SK-N-SH treated with all-trans-retinoic acid at 6 μM for 48 hours (cell line): ENCODE results near the gene SEC23IP.

Source experiments
- ATAC-seq: fragments of 200-7000 bp; cut with Tn5 transposase; 3 replicates; pipeline ENCODE4 v1.9.1; 2020; ENCODE audit warnings: mild to moderate bottlenecking, moderate library complexity
- ARNTL ChIP-seq: fragments of 450-650 bp; formaldehyde crosslinking; IDR thresholded peaks from 2 replicates; pipeline ENCODE4 v1.5.0; 2020; ENCODE audit warnings: low read depth, mild to moderate bottlenecking, moderate library complexity, borderline replicate concordance
- BACH2 ChIP-seq: fragments of 250-450 bp; sonication (Bioruptor Pico); IDR thresholded peaks from 2 replicates; pipeline ENCODE4 v1.9.0; 2021; ENCODE audit warnings: mild to moderate bottlenecking, borderline replicate concordance
- CSDC2 ChIP-seq: fragments of 250-450 bp; sonication (Bioruptor Pico); IDR thresholded peaks from 2 replicates; pipeline ENCODE4 v1.5.0; 2020; ENCODE audit warnings: mild to moderate bottlenecking, moderate library complexity
- ESRRG ChIP-seq: fragments of 250-450 bp; sonication (Bioruptor Pico); IDR thresholded peaks from 2 replicates; pipeline ENCODE4 v1.6.1; 2021; ENCODE audit warnings: mild to moderate bottlenecking
- GLIS3 ChIP-seq: fragments of 250-450 bp; sonication (Bioruptor Pico); IDR thresholded peaks from 2 replicates; pipeline ENCODE4 v1.5.0; 2020; ENCODE audit warnings: mild to moderate bottlenecking, moderate library complexity
- OSR1 ChIP-seq: fragments of 250-450 bp; sonication (Bioruptor Pico); IDR thresholded peaks from 2 replicates; pipeline ENCODE4 v1.8.0; 2022; ENCODE audit warnings: moderate library complexity, mild to moderate bottlenecking, inconsistent platforms
- PPARA ChIP-seq: fragments of 250-450 bp; sonication (Bioruptor Pico); IDR thresholded peaks from 2 replicates; pipeline ENCODE4 v1.5.0; 2020; ENCODE audit warnings: mild to moderate bottlenecking, borderline replicate concordance
- RARB ChIP-seq: fragments of 250-450 bp; sonication (Bioruptor Pico); IDR thresholded peaks from 2 replicates; pipeline ENCODE4 v1.8.0; 2021; ENCODE audit warnings: mild to moderate bottlenecking, moderate library complexity
- SNAI2 ChIP-seq: fragments of 250-450 bp; sonication (Bioruptor Pico); IDR thresholded peaks from 2 replicates; pipeline ENCODE4 v1.5.0; 2020; ENCODE audit warnings: mild to moderate bottlenecking, moderate library complexity
- TOX ChIP-seq: fragments of 250-450 bp; sonication (Bioruptor Pico); IDR thresholded peaks from 2 replicates; pipeline ENCODE4 v1.8.0; 2021; ENCODE audit warnings: mild to moderate bottlenecking, moderate library complexity, borderline replicate concordance
- ZC3H10 ChIP-seq: fragments of 250-450 bp; sonication (Bioruptor Pico); IDR thresholded peaks from 2 replicates; pipeline ENCODE4 v1.5.1; 2021; ENCODE audit warnings: mild to moderate bottlenecking, moderate library complexity
- ZFP3 ChIP-seq: fragments of 250-450 bp; sonication (Bioruptor Pico); IDR thresholded peaks from 2 replicates; pipeline ENCODE4 v1.5.0; 2020; ENCODE audit warnings: mild to moderate bottlenecking, moderate library complexity
- ZNF565 ChIP-seq: fragments of 450-650 bp; formaldehyde crosslinking; conservative IDR thresholded peaks from 2 replicates; pipeline ENCODE4 v1.5.0; 2020; ENCODE audit warnings: low read depth, mild to moderate bottlenecking, moderate library complexity
- ZNF70 ChIP-seq: fragments of 450-650 bp; formaldehyde crosslinking; IDR thresholded peaks from 2 replicates; pipeline ENCODE4 v1.5.0; 2020; ENCODE audit warnings: mild to moderate bottlenecking, moderate library complexity
- ZNF8 ChIP-seq: fragments of 450-650 bp; formaldehyde crosslinking; IDR thresholded peaks from 2 replicates; pipeline ENCODE4 v1.5.0; 2020; ENCODE audit warnings: mild to moderate bottlenecking, moderate library complexity
- TF ChIP-seq, protein P1 (sequence below): fragments of 250-450 bp; sonication (Bioruptor Pico); IDR thresholded peaks from 2 replicates; pipeline ENCODE4 v1.5.0; 2020; ENCODE audit warnings: mild to moderate bottlenecking, moderate library complexity
- TF ChIP-seq, protein P2 (sequence below): fragments of 250-450 bp; sonication (Bioruptor Pico); IDR thresholded peaks from 2 replicates; pipeline ENCODE4 v1.5.1; 2020; ENCODE audit warnings: low read depth, mild to moderate bottlenecking, moderate library complexity
- TF ChIP-seq, protein P3 (sequence below): fragments of 250-450 bp; sonication (Bioruptor Pico); IDR thresholded peaks from 2 replicates; pipeline ENCODE4 v1.5.1; 2021; ENCODE audit warnings: mild to moderate bottlenecking, moderate library complexity
- TF ChIP-seq, protein P4 (sequence below): fragments of 250-450 bp; sonication (Bioruptor Pico); IDR thresholded peaks from 2 replicates; pipeline ENCODE4 v1.8.0; 2021; ENCODE audit warnings: low read depth, mild to moderate bottlenecking, moderate library complexity, borderline replicate concordance
- TF ChIP-seq, protein P5 (sequence below): fragments of 250-450 bp; sonication (Bioruptor Pico); IDR thresholded peaks from 2 replicates; pipeline ENCODE4 v1.8.0; 2020; ENCODE audit warnings: mild to moderate bottlenecking, moderate library complexity, borderline replicate concordance

The SEC23IP gene

DNA sequence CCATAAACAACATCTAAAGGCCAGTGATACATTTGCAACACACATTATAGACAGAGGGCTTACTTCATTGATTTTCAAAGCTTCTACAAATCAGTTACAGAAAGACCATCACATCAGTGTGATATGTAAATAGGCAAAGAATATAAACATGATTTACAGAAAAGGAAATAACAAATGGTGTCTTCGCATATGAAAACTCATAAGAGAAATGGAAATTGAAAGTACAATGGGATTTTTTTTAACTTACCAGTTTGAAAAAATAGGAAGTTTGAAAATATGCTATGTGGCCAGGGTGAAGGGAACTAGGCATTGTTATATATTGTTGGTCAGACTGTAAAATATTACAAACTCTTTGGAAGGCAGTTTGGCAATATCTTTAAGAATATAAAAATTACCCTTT, 27.3 kb downstream of the SEC23IP start (continued):
- TF ChIP-seq, protein P1, sequence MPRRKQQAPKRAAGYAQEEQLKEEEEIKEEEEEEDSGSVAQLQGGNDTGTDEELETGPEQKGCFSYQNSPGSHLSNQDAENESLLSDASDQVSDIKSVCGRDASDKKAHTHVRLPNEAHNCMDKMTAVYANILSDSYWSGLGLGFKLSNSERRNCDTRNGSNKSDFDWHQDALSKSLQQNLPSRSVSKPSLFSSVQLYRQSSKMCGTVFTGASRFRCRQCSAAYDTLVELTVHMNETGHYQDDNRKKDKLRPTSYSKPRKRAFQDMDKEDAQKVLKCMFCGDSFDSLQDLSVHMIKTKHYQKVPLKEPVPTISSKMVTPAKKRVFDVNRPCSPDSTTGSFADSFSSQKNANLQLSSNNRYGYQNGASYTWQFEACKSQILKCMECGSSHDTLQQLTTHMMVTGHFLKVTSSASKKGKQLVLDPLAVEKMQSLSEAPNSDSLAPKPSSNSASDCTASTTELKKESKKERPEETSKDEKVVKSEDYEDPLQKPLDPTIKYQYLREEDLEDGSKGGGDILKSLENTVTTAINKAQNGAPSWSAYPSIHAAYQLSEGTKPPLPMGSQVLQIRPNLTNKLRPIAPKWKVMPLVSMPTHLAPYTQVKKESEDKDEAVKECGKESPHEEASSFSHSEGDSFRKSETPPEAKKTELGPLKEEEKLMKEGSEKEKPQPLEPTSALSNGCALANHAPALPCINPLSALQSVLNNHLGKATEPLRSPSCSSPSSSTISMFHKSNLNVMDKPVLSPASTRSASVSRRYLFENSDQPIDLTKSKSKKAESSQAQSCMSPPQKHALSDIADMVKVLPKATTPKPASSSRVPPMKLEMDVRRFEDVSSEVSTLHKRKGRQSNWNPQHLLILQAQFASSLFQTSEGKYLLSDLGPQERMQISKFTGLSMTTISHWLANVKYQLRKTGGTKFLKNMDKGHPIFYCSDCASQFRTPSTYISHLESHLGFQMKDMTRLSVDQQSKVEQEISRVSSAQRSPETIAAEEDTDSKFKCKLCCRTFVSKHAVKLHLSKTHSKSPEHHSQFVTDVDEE = no peak
- TF ChIP-seq OSR1 (CRISPR knock-in tag) (no peak), ZFP3 (CRISPR knock-in tag) (no peak), ESRRG (CRISPR knock-in tag) (no peak), CSDC2 (CRISPR knock-in tag) (no peak)

DNA sequence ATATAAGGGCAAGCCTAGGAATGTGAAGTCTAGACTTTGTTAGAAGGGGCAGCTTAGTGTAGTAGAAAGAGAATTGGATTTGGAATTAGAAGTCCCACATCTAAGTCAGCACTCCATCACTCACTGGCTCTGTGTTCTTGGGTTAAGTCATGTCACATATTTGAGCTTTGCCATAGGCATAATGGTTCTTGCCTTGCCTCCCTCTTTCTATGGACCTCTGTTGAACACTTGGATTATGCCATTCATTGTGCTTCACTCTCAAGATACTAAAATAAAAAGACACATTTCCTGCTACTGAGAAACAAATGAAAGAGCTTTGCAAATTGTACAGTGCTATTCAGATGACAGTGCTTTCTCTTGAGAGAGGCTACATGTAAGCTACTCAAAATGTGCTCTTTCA, 35.9 kb downstream of the SEC23IP start:
- no peak for ATAC-seq

DNA sequence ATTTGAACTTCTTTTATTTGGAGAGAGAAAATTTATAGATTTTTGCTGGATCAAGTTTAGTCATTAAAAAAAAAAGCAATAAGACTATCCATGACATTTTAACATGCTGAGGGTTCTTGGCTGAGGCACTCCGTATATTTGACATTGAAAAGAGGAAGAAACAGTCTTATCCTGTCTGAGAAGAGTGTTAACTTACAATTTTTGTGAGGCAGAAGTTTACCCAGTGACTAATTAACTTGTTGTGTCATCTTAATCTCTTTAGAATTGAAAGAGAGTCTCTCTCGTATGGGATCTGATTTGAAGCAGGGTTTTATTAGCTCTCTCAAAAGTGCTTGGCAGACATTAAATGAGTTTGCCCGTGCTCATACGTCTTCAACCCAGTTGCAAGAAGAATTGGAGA, 39.3 kb downstream of the SEC23IP start:
- TF ChIP-seq PPARA (CRISPR knock-in tag) = no peak
- TF ChIP-seq ZC3H10 (CRISPR knock-in tag) = no peak
- TF ChIP-seq ESRRG (CRISPR knock-in tag) = no peak
- no peak for TF ChIP-seq TOX (CRISPR knock-in tag)
- TF ChIP-seq ZNF70 (CRISPR knock-in tag) = no peak
- TF ChIP-seq, protein P1 = no peak
- TF ChIP-seq ZNF565 = no peak
- TF ChIP-seq, protein P2, sequence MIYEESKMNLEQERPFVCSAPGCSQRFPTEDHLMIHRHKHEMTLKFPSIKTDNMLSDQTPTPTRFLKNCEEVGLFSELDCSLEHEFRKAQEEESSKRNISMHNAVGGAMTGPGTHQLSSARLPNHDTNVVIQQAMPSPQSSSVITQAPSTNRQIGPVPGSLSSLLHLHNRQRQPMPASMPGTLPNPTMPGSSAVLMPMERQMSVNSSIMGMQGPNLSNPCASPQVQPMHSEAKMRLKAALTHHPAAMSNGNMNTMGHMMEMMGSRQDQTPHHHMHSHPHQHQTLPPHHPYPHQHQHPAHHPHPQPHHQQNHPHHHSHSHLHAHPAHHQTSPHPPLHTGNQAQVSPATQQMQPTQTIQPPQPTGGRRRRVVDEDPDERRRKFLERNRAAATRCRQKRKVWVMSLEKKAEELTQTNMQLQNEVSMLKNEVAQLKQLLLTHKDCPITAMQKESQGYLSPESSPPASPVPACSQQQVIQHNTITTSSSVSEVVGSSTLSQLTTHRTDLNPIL (CRISPR knock-in tag) = no peak
- no peak for TF ChIP-seq SNAI2 (CRISPR knock-in tag)
- no peak for TF ChIP-seq CSDC2 (CRISPR knock-in tag)
- no peak for TF ChIP-seq ZFP3 (CRISPR knock-in tag)
- TF ChIP-seq RARB = no peak
- ATAC-seq = no peak

More for the DNA sequence above, 35.9 kb downstream of the SEC23IP start:
- TF ChIP-seq, protein P3, sequence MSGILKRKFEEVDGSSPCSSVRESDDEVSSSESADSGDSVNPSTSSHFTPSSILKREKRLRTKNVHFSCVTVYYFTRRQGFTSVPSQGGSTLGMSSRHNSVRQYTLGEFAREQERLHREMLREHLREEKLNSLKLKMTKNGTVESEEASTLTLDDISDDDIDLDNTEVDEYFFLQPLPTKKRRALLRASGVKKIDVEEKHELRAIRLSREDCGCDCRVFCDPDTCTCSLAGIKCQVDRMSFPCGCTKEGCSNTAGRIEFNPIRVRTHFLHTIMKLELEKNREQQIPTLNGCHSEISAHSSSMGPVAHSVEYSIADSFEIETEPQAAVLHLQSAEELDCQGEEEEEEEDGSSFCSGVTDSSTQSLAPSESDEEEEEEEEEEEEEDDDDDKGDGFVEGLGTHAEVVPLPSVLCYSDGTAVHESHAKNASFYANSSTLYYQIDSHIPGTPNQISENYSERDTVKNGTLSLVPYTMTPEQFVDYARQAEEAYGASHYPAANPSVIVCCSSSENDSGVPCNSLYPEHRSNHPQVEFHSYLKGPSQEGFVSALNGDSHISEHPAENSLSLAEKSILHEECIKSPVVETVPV (CRISPR knock-in tag) = no peak
- TF ChIP-seq PPARA (CRISPR knock-in tag) (no peak), ARNTL (CRISPR knock-in tag) (no peak), BACH2 (CRISPR knock-in tag) (no peak), ZNF8 (CRISPR knock-in tag) (no peak), ZFP3 (CRISPR knock-in tag) (no peak), GLIS3 (CRISPR knock-in tag) (no peak), RARB (no peak), OSR1 (CRISPR knock-in tag) (no peak)
- TF ChIP-seq, protein P4, sequence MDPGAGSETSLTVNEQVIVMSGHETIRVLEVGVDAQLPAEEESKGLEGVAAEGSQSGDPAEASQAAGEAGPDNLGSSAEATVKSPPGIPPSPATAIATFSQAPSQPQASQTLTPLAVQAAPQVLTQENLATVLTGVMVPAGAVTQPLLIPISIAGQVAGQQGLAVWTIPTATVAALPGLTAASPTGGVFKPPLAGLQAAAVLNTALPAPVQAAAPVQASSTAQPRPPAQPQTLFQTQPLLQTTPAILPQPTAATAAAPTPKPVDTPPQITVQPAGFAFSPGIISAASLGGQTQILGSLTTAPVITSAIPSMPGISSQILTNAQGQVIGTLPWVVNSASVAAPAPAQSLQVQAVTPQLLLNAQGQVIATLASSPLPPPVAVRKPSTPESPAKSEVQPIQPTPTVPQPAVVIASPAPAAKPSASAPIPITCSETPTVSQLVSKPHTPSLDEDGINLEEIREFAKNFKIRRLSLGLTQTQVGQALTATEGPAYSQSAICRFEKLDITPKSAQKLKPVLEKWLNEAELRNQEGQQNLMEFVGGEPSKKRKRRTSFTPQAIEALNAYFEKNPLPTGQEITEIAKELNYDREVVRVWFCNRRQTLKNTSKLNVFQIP (CRISPR knock-in tag) = no peak
- TF ChIP-seq, protein P2 (CRISPR knock-in tag) = no peak
- TF ChIP-seq, protein P5, sequence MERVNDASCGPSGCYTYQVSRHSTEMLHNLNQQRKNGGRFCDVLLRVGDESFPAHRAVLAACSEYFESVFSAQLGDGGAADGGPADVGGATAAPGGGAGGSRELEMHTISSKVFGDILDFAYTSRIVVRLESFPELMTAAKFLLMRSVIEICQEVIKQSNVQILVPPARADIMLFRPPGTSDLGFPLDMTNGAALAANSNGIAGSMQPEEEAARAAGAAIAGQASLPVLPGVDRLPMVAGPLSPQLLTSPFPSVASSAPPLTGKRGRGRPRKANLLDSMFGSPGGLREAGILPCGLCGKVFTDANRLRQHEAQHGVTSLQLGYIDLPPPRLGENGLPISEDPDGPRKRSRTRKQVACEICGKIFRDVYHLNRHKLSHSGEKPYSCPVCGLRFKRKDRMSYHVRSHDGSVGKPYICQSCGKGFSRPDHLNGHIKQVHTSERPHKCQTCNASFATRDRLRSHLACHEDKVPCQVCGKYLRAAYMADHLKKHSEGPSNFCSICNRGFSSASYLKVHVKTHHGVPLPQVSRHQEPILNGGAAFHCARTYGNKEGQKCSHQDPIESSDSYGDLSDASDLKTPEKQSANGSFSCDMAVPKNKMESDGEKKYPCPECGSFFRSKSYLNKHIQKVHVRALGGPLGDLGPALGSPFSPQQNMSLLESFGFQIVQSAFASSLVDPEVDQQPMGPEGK (CRISPR knock-in tag) = no peak
